ENCODE results near the gene BMI1.
A peak's percentile ranks its signal among the peaks of the same experiment; 100 is the strongest.

Gene BMI1

DNA sequence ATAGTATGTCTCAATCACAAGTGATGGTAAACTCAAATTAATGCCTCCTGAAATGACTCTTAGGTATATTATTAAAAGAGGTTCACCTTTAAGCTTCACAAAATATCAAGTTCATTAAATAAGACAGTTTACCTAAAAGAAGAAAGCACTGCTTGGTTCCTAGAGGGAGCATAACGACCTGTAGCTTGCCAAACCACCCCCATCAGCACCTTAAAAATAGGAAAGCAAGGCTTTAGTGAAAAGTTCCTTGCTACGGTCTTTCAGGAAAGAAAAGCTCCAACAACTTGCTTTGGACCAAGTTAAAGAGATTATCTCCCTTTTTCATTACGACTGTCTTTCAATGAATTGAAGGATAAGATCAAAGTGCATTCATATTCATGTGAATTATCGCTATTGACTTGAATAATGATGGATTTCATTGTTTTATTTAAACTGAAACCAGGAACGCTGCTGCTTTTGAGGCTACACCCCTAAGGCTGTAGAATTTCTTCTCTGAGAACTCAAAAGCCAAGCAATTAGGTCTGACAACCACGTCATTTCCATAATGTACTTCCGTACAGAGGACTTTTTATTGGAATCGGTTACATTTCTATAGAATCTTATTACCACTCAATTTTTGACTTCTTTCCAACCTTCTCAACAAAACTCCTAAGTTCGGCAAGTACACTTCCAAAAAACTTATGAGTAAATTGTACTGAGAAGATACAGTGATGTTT, 17.4 kb downstream of the BMI1 start:
- WGBS (ENCODE audit: extremely low coverage, insufficient coverage, insufficient read length) = no CpG with 5 or more reads among the region's 9 CpGs

DNA sequence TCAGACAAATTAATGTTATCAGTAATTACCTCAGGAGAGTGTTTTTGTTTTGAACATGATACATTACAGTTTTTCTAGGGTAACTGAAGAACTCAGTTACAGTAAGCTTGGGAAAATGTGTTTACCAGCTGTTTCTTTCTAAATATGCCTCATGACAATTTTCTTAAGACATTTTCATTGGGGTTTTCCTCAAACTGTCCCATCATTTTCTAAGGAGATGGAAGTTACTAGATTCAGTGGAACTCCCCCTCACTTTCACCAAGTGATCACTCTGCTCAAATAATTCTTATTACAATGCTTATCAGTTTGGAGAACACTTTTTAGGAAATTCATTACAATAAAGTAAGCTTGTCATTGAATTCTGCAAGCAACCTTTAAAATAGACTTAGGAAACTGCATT, 18.0 kb downstream of the BMI1 start:
- peaks cover 7% of the 10 kb centered on the region for H3K79me1 ChIP-seq (ENCODE audit: low read length)
- H3K4me1 ChIP-seq (ENCODE audit: control insufficient read depth in 1 of 2, insufficient read depth in 2 of 2, low read length in 2 of 2) = peaks cover 19 to 29% of the 10 kb centered on the region in 2 experiments
- no peak overlapping the region for H4K12ac ChIP-seq (ENCODE audit: low read depth, low read length)
- no peak overlapping the region for H3K14ac ChIP-seq (ENCODE audit: low read length)
- no peak overlapping the region for H2AK5ac ChIP-seq (ENCODE audit: low read length)
- peaks cover 11% of the 10 kb centered on the region for H3K9me3 ChIP-seq (ENCODE audit: insufficient read depth, low read depth, low read length)
- H3K79me2 ChIP-seq (ENCODE audit: control insufficient read depth, insufficient read depth, low read length, poor library complexity) = peaks cover 5% of the 10 kb centered on the region
- H3K9ac ChIP-seq (ENCODE audit: low read length) = no peak overlapping the region
- no peak overlapping the region for H3K18ac ChIP-seq (ENCODE audit: low read length)
- no peak overlapping the region for H2BK5ac ChIP-seq (ENCODE audit: low read depth, low read length, poor library complexity)
- no peak overlapping the region for H3K23ac ChIP-seq (ENCODE audit: low read length)
- no peak overlapping the region for H2BK120ac ChIP-seq (ENCODE audit: insufficient read depth, low read length, poor library complexity)
- no peak overlapping the region for H4K8ac ChIP-seq (ENCODE audit: low read depth, low read length)
- H3K27me3 ChIP-seq (ENCODE audit: insufficient read depth, low read length) = peaks cover 47% of the 10 kb centered on the region
- no peak overlapping the region for H3K4me2 ChIP-seq (ENCODE audit: low read length)
- DNase-seq = no peak
- H3K4me3 ChIP-seq (ENCODE audit: low read depth, low read length) = no peak overlapping the region
- H3K27ac ChIP-seq (ENCODE audit: low read depth, low read length) = no peak overlapping the region
- no peak overlapping the region for H4K91ac ChIP-seq (ENCODE audit: low read depth, low read length)
- no peak overlapping the region for H2BK12ac ChIP-seq (ENCODE audit: low read length)
- no peak overlapping the region for H2AFZ ChIP-seq (ENCODE audit: insufficient read depth, low read length, poor library complexity)
- no peaks in the 10 kb centered on the region for H3K36me3 ChIP-seq (ENCODE audit: control insufficient read depth in 1 of 2, insufficient read depth in 2 of 2, low read length in 2 of 2)
- no peak overlapping the region for H3K4ac ChIP-seq (ENCODE audit: low read depth, low read length)

More for the DNA sequence above, 17.4 kb downstream of the BMI1 start:
- Histone ChIP-seq H3K36me3 (ENCODE audit: control insufficient read depth in 1 of 2, insufficient read depth in 2 of 2, low read length in 2 of 2) (no peaks in the 10 kb centered on the region), H3K23ac (ENCODE audit: low read length) (no peak overlapping the region), H3K9ac (ENCODE audit: low read length) (no peak overlapping the region), H3K18ac (ENCODE audit: low read length) (no peak overlapping the region), H3K27me3 (ENCODE audit: insufficient read depth, low read length) (peaks cover 53% of the 10 kb centered on the region), H4K91ac (ENCODE audit: low read depth, low read length) (no peak overlapping the region), H3K4ac (ENCODE audit: low read depth, low read length) (no peak overlapping the region), H4K12ac (ENCODE audit: low read depth, low read length) (no peak overlapping the region), H2AK5ac (ENCODE audit: low read length) (no peak overlapping the region), H2BK12ac (ENCODE audit: low read length) (no peak overlapping the region), H3K14ac (ENCODE audit: low read length) (no peak overlapping the region), H3K4me2 (ENCODE audit: low read length) (no peak overlapping the region), H3K79me2 (ENCODE audit: control insufficient read depth, insufficient read depth, low read length, poor library complexity) (peaks cover 5% of the 10 kb centered on the region), H3K4me1 (ENCODE audit: control insufficient read depth in 1 of 2, insufficient read depth in 2 of 2, low read length in 2 of 2) (peaks cover 21 to 31% of the 10 kb centered on the region in 2 experiments), H3K27ac (ENCODE audit: low read depth, low read length) (no peak overlapping the region), H3K79me1 (ENCODE audit: low read length) (peaks cover 7% of the 10 kb centered on the region), H2BK5ac (ENCODE audit: low read depth, low read length, poor library complexity) (no peak overlapping the region), H4K8ac (ENCODE audit: low read depth, low read length) (no peak overlapping the region), H3K4me3 (ENCODE audit: low read depth, low read length) (no peak overlapping the region), H3K9me3 (ENCODE audit: insufficient read depth, low read depth, low read length) (peaks cover 13% of the 10 kb centered on the region), H2BK120ac (ENCODE audit: insufficient read depth, low read length, poor library complexity) (no peak overlapping the region), H2AFZ (ENCODE audit: insufficient read depth, low read length, poor library complexity) (no peak overlapping the region)
- no peak for DNase-seq

DNA sequence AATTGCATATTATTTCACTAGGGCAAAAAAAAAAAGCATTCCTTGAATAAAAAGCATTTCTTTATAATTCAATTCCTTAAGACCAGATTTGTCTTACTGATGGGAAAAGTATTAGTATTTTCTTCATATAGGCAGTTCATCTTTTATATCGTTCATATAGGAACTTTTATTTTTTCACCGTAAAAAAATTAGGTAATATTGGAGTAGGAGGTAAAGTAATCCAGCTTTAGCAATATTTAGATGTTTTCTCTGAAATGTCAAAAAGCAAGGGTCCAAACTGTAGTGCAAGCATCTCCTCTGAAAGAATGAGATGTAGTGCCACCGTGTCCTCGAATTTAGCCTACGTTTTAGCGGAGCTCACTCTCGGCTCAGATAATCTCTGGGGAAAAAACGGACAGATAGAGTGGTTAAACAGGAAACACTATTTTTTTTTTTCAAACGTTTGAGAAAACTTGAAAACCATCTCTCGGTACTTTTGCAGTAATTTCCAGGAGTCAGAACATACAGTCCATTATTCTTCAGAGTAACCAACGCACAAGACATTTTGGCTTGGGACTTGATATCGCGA, 18.9 kb downstream of the BMI1 start:
- H4K12ac ChIP-seq (ENCODE audit: low read depth, low read length) = no peak overlapping the region
- H3K4ac ChIP-seq (ENCODE audit: low read depth, low read length) = no peak overlapping the region
- H4K8ac ChIP-seq (ENCODE audit: low read depth, low read length) = no peak overlapping the region
- peak overlapping the region; percentile 97 for H3K4me2 ChIP-seq (ENCODE audit: low read length)
- H3K9me3 ChIP-seq (ENCODE audit: insufficient read depth, low read depth, low read length) = peaks cover 5% of the 10 kb centered on the region
- no peak overlapping the region for H2AK5ac ChIP-seq (ENCODE audit: low read length)
- no peak overlapping the region for H2BK120ac ChIP-seq (ENCODE audit: insufficient read depth, low read length, poor library complexity)
- H3K14ac ChIP-seq (ENCODE audit: low read length) = no peak overlapping the region
- H2BK5ac ChIP-seq (ENCODE audit: low read depth, low read length, poor library complexity) = no peak overlapping the region
- no peak overlapping the region for H3K4me3 ChIP-seq (ENCODE audit: low read depth, low read length)
- no peak overlapping the region for H3K18ac ChIP-seq (ENCODE audit: low read length)
- H3K9ac ChIP-seq (ENCODE audit: low read length) = no peak overlapping the region
- WGBS (ENCODE audit: extremely low coverage, insufficient coverage, insufficient read length) = no CpG with 5 or more reads among the region's 13 CpGs
- no peak overlapping the region for H2AFZ ChIP-seq (ENCODE audit: insufficient read depth, low read length, poor library complexity)
- no peak overlapping the region for H3K27ac ChIP-seq (ENCODE audit: low read depth, low read length)
- DNase-seq = no peak
- H4K91ac ChIP-seq (ENCODE audit: low read depth, low read length) = no peak overlapping the region
- peaks cover 7% of the 10 kb centered on the region for H3K79me1 ChIP-seq (ENCODE audit: low read length)
- H3K23ac ChIP-seq (ENCODE audit: low read length) = no peak overlapping the region
- H2BK12ac ChIP-seq (ENCODE audit: low read length) = no peak overlapping the region
- H3K27me3 ChIP-seq (ENCODE audit: insufficient read depth, low read length) = peaks cover 45% of the 10 kb centered on the region
- H3K79me2 ChIP-seq (ENCODE audit: control insufficient read depth, insufficient read depth, low read length, poor library complexity) = peaks cover 5% of the 10 kb centered on the region
- no peaks in the 10 kb centered on the region for H3K36me3 ChIP-seq (ENCODE audit: control insufficient read depth in 1 of 2, insufficient read depth in 2 of 2, low read length in 2 of 2)
- H3K4me1 ChIP-seq (ENCODE audit: control insufficient read depth in 1 of 2, insufficient read depth in 2 of 2, low read length in 2 of 2) = peaks cover 11 to 22% of the 10 kb centered on the region in 2 experiments

DNA sequence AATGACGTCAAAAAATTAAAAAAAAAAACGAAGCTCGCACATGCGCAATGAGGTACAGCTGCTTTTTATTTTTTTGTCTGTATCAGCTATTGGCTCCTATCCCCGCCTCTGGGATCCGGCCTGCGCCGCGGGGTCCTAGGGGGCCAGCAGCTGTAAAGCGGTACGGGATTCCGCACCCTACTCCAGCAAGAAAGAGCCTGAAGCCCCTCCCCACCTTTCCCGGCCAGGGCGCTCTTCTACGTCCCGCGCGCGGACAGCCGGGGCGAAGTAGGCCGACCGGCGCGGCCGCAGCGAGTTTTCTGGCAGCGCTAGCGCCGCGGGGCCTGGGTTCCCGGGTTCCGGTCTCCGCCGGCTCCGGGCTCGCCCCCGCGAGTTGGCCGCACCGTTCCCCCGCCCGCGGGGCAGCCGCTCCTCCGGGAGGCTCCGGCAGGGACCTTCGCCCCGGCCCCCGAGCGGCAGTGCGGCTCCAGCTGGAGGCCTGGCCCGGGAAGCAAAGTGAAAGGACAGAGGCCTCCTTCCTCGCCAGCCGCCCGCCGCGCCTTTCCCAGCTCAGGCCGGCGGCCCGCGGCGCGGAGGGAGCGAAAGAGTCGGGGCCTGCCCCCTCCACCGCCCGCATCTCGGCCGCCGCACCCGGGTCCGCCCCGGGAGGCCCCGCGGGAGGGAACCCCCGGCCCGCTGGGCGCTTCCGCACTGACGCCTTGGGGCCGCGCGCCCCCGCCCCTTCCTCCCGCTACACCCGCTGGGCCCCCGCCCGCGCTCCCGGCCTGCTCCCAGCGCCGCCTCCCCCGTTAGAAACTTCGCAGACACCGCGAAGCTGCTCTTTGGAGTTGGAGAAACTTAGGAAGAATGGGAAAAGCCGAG, 19.7 kb downstream of the BMI1 start:
- peaks cover 5% of the 10 kb centered on the region for H3K79me2 ChIP-seq (ENCODE audit: control insufficient read depth, insufficient read depth, low read length, poor library complexity)
- H3K4ac ChIP-seq (ENCODE audit: low read depth, low read length) = peak overlapping the region; percentile 90

More for the DNA sequence above, 19.7 kb downstream of the BMI1 start:
- H2BK5ac ChIP-seq (ENCODE audit: low read depth, low read length, poor library complexity) = peak overlapping the region; percentile 59
- H3K36me3 ChIP-seq (ENCODE audit: control insufficient read depth in 1 of 2, insufficient read depth in 2 of 2, low read length in 2 of 2) = no peaks in the 10 kb centered on the region
- peak; percentile 85 to 96 for DNase-seq
- peaks cover 7% of the 10 kb centered on the region for H3K79me1 ChIP-seq (ENCODE audit: low read length)
- no CpG with 5 or more reads among the region's 98 CpGs for WGBS (ENCODE audit: extremely low coverage, insufficient coverage, insufficient read length)
- H3K4me1 ChIP-seq (ENCODE audit: control insufficient read depth in 1 of 2, insufficient read depth in 2 of 2, low read length in 2 of 2) = peaks cover 15 to 21% of the 10 kb centered on the region in 2 experiments
- peaks cover 9% of the 10 kb centered on the region for H3K9me3 ChIP-seq (ENCODE audit: insufficient read depth, low read depth, low read length)
- H2AK5ac ChIP-seq (ENCODE audit: low read length) = no peak overlapping the region
- peak overlapping the region; percentile 89 for H4K12ac ChIP-seq (ENCODE audit: low read depth, low read length)
- H2AFZ ChIP-seq (ENCODE audit: insufficient read depth, low read length, poor library complexity) = peak overlapping the region; percentile 98
- peak overlapping the region; percentile 86 for H4K91ac ChIP-seq (ENCODE audit: low read depth, low read length)
- no peak overlapping the region for H3K27ac ChIP-seq (ENCODE audit: low read depth, low read length)
- H3K4me2 ChIP-seq (ENCODE audit: low read length) = peak overlapping the region; percentile 97
- peak overlapping the region; percentile 97 for H4K8ac ChIP-seq (ENCODE audit: low read depth, low read length)
- peak overlapping the region; percentile 90 for H3K18ac ChIP-seq (ENCODE audit: low read length)
- H3K23ac ChIP-seq (ENCODE audit: low read length) = no peak overlapping the region
- H2BK12ac ChIP-seq (ENCODE audit: low read length) = peak overlapping the region; percentile 60
- peaks cover 45% of the 10 kb centered on the region for H3K27me3 ChIP-seq (ENCODE audit: insufficient read depth, low read length)
- H3K14ac ChIP-seq (ENCODE audit: low read length) = peak overlapping the region; percentile 94
- H2BK120ac ChIP-seq (ENCODE audit: insufficient read depth, low read length, poor library complexity) = peak overlapping the region; percentile 88
- peak overlapping the region; percentile 85 for H3K4me3 ChIP-seq (ENCODE audit: low read depth, low read length)
- H3K9ac ChIP-seq (ENCODE audit: low read length) = peak overlapping the region; percentile 68
